H1 (cell line): ENCODE results near the gene NSG2. TPM values are rescaled to one million over a fixed set of nuclear protein-coding genes. Genes with fewer than 3 reads are reported as not detected.

Source experiments
- CTCF ChIA-PET: fragments of 300-600 bp; sonication (Branson Sonifier 250); formaldehyde crosslinking; loops from one replicate; lab custom pipeline; 2021; ENCODE audit not compliant: partially characterized antibody; lab: Charles Lee
- POLR2A ChIA-PET: fragments of 300-600 bp; sonication (Branson Sonifier 250); formaldehyde crosslinking; loops from one replicate; lab custom pipeline; 2021; ENCODE audit warnings: inconsistent platforms; ENCODE audit not compliant: partially characterized antibody; lab: Charles Lee
- DNase-seq, 2 experiments: peaks; one replicate each; pipeline versions ENCODE4 v3.0.0 to v3.0.0-alpha.2; 2010 to 2022; ENCODE audit warnings: low spot score in 2 of 2, low read depth in 1 of 2, mixed read lengths in 1 of 2
- FAIRE-seq: peaks from 2 replicates; lab custom pipeline; 2011; peaks lifted over from hg19 to GRCh38; lab: Jason Lieb, UNC
- H2AFZ ChIP-seq: 2 replicates; pipeline ENCODE4 v1.8.1; 2012; ENCODE audit warnings: low read length, inconsistent platforms
- H2AK5ac ChIP-seq: 2 replicates; pipeline ENCODE4 v1.6.1; 2013; ENCODE audit warnings: low read depth, low read length
- H2BK120ac ChIP-seq: replicated peaks from 2 replicates; pipeline ENCODE3; 2013; ENCODE audit warnings: low read depth, low read length, inconsistent platforms
- H2BK12ac ChIP-seq: 2 replicates; pipeline ENCODE4 v1.6.1; 2013; ENCODE audit warnings: low read depth, low read length
- H2BK15ac ChIP-seq: 2 replicates; pipeline ENCODE4 v1.6.1; 2013; ENCODE audit warnings: low read length
- H2BK20ac ChIP-seq: 2 replicates; pipeline ENCODE4 v1.6.1; 2013; ENCODE audit warnings: low read length
- H2BK5ac ChIP-seq: 2 replicates; pipeline ENCODE4 v1.6.1; 2013; ENCODE audit warnings: low read depth, low read length
- H3K14ac ChIP-seq: 2 replicates; pipeline ENCODE4 v1.6.1; 2013; ENCODE audit warnings: inconsistent platforms; ENCODE audit not compliant: insufficient read length
- H3K18ac ChIP-seq: 2 replicates; pipeline ENCODE4 v1.6.1; 2013; ENCODE audit warnings: low read length; ENCODE audit errors: extremely low read depth
- H3K23ac ChIP-seq: 2 replicates; pipeline ENCODE4 v1.6.1; 2013; ENCODE audit warnings: inconsistent platforms; ENCODE audit not compliant: insufficient read length
- H3K23me2 ChIP-seq: 2 replicates; pipeline ENCODE4 v1.6.1; 2013; ENCODE audit warnings: low read depth, low read length
- H3K27ac ChIP-seq: 2 replicates; pipeline ENCODE4 v1.6.1; 2011; ENCODE audit warnings: low read depth, low read length, inconsistent platforms
- H3K27me3 ChIP-seq, 4 experiments: replicated peaks in 1 of 4; 1 replicate in 1 of 4; 2 replicates in 3 of 4; pipeline versions ENCODE4 v1.6.1 to v1.8.1; 2011 to 2013; ENCODE audit warnings: low read length in 3 of 4, mild to moderate bottlenecking in 3 of 4, inconsistent platforms in 2 of 4, mixed read lengths in 2 of 4, moderate library complexity in 1 of 4; ENCODE audit not compliant: control insufficient read depth in 3 of 4, insufficient read depth in 3 of 4; ENCODE audit errors: extremely low read depth in 1 of 4
- H3K36me3 ChIP-seq, 4 experiments: 2 replicates each; pipeline versions ENCODE4 v1.6.1 to v1.8.1; 2011 to 2013; ENCODE audit warnings: mild to moderate bottlenecking in 4 of 4, low read length in 3 of 4, moderate library complexity in 2 of 4, control low read depth in 1 of 4, inconsistent platforms in 1 of 4; ENCODE audit not compliant: insufficient read depth in 4 of 4, control insufficient read depth in 2 of 4
- H3K4ac ChIP-seq: replicated peaks from 2 replicates; pipeline ENCODE3; 2013; ENCODE audit warnings: low read length, low read depth, mixed read lengths, inconsistent platforms; ENCODE audit not compliant: insufficient read length
- H3K4me1 ChIP-seq, 4 experiments: replicated peaks in 1 of 4; 1 replicate in 1 of 4; 2 replicates in 3 of 4; pipeline versions ENCODE4 v1.6.1 to v1.8.1; 2011 to 2013; ENCODE audit warnings: low read length in 3 of 4, inconsistent platforms in 2 of 4, mixed read lengths in 1 of 4; ENCODE audit not compliant: insufficient read depth in 4 of 4, control insufficient read depth in 3 of 4
- H3K4me2 ChIP-seq, 2 experiments: 2 replicates each; pipeline versions ENCODE4 v1.6.1 to v1.8.1; 2011 to 2013; ENCODE audit warnings: low read depth in 2 of 2, low read length in 2 of 2, control low read depth in 1 of 2, inconsistent platforms in 1 of 2, mild to moderate bottlenecking in 1 of 2; ENCODE audit not compliant: insufficient read depth in 1 of 2
- H3K4me3 ChIP-seq, 4 experiments: fragments of 200-600, 300-600 bp in 1 of 4; sonication (generic), shearing (Covaris generic), sonication (Bioruptor Twin) in 1 of 4; 2 replicates each; pipeline versions ENCODE4 v1.5.1 to v1.8.1; 2011 to 2016; ENCODE audit warnings: low read length in 4 of 4, low read depth in 3 of 4, control low read depth in 2 of 4, inconsistent platforms in 2 of 4, mild to moderate bottlenecking in 2 of 4, mixed read lengths in 1 of 4, moderate library complexity in 1 of 4; ENCODE audit not compliant: insufficient read depth in 2 of 4; ENCODE audit errors: extremely low read depth in 1 of 4
- H3K56ac ChIP-seq: replicated peaks from 2 replicates; pipeline ENCODE3; 2013; ENCODE audit warnings: low read depth, mild to moderate bottlenecking, mixed read lengths, low read length, inconsistent platforms; ENCODE audit not compliant: insufficient read length
- H3K79me1 ChIP-seq: 2 replicates; pipeline ENCODE4 v1.6.1; 2013; ENCODE audit warnings: low read depth, low read length, control low read depth
- H3K79me2 ChIP-seq, 2 experiments: 2 replicates each; pipeline versions ENCODE4 v1.6.1 to v1.8.1; 2012 to 2013; ENCODE audit warnings: low read length in 2 of 2, mild to moderate bottlenecking in 2 of 2, inconsistent platforms in 1 of 2; ENCODE audit not compliant: insufficient read depth in 2 of 2, control insufficient read depth in 1 of 2
- H3K9ac ChIP-seq, 4 experiments: replicated peaks in 1 of 4; 1 replicate in 1 of 4; 2 replicates in 3 of 4; pipeline versions ENCODE4 v1.6.1 to v1.8.1; 2011 to 2013; ENCODE audit warnings: low read depth in 3 of 4, low read length in 3 of 4, control low read depth in 2 of 4, mild to moderate bottlenecking in 2 of 4, moderate library complexity in 2 of 4, inconsistent platforms in 1 of 4; ENCODE audit errors: extremely low read depth in 1 of 4
- H3K9me3 ChIP-seq, 2 experiments: 2 replicates each; pipeline versions ENCODE4 v1.6.1 to v1.8.1; 2012 to 2013; ENCODE audit warnings: mild to moderate bottlenecking in 2 of 2, moderate library complexity in 2 of 2, control low read depth in 1 of 2, inconsistent platforms in 1 of 2, low read depth in 1 of 2, low read length in 1 of 2, mixed read lengths in 1 of 2; ENCODE audit not compliant: insufficient read depth in 2 of 2
- H4K20me1 ChIP-seq, 2 experiments: replicated peaks in 1 of 2; 2 replicates each; pipeline versions ENCODE3 to v1.8.1; 2011 to 2013; ENCODE audit warnings: inconsistent platforms in 2 of 2, low read length in 2 of 2, mild to moderate bottlenecking in 1 of 2; ENCODE audit not compliant: insufficient read depth in 2 of 2, control insufficient read depth in 1 of 2
- H4K5ac ChIP-seq: 2 replicates; pipeline ENCODE4 v1.6.1; 2013; ENCODE audit warnings: low read length, low read depth, mixed read lengths, inconsistent platforms; ENCODE audit not compliant: insufficient read length
- H4K8ac ChIP-seq: 2 replicates; pipeline ENCODE4 v1.8.0; 2013; ENCODE audit warnings: mild to moderate bottlenecking, moderate library complexity, low read length, inconsistent platforms; ENCODE audit not compliant: insufficient read depth; ENCODE audit errors: extremely low read depth
- H4K91ac ChIP-seq: replicated peaks from 2 replicates; pipeline ENCODE3; 2013; ENCODE audit warnings: low read length, mixed read lengths, inconsistent platforms; ENCODE audit not compliant: insufficient read length
- CEBPB ChIP-seq: IDR thresholded peaks from 2 replicates; pipeline ENCODE4 v1.6.1; 2012; ENCODE audit warnings: low read depth, low read length
- CHD2 ChIP-seq: IDR thresholded peaks from 2 replicates; pipeline ENCODE4 v1.6.1; 2012; ENCODE audit warnings: low read length, improper control_type of control experiment
- CREB1 ChIP-seq: IDR thresholded peaks from 2 replicates; pipeline ENCODE4 v1.6.1; 2012; ENCODE audit warnings: inconsistent platforms
- EGR1 ChIP-seq: IDR thresholded peaks from 2 replicates; pipeline ENCODE4 v1.6.1; 2011; ENCODE audit warnings: low read depth, low read length, borderline replicate concordance
- EZH2 ChIP-seq: fragments of 200-600 bp; sonication (generic); IDR thresholded peaks from 2 replicates; pipeline ENCODE4 v1.7.1; 2012; ENCODE audit warnings: low read depth, mild to moderate bottlenecking, moderate library complexity, low read length, inconsistent platforms; ENCODE audit not compliant: severe bottlenecking
- HDAC2 ChIP-seq, 2 experiments: fragments of 300-600 bp in 1 of 2; sonication (generic) in 1 of 2; IDR thresholded peaks; 2 replicates each; pipeline ENCODE4 v1.6.1; 2011 to 2012; ENCODE audit warnings: low read depth in 2 of 2, low read length in 2 of 2, mild to moderate bottlenecking in 2 of 2, moderate library complexity in 2 of 2, borderline replicate concordance in 1 of 2, inconsistent platforms in 1 of 2
- KDM5A ChIP-seq: fragments of 200-600 bp; IDR thresholded peaks from 2 replicates; pipeline ENCODE4 v1.7.1; 2012; ENCODE audit warnings: mild to moderate bottlenecking, low read length, inconsistent platforms, mixed read lengths
- POLR2A ChIP-seq, 2 experiments: IDR thresholded peaks; 1 replicate in 1 of 2; 2 replicates in 1 of 2; pipeline ENCODE4 v1.6.1; 2011; ENCODE audit warnings: low read depth in 2 of 2, low read length in 2 of 2, mild to moderate bottlenecking in 2 of 2; ENCODE audit errors: control extremely low read depth in 1 of 2
- SIRT6 ChIP-seq: IDR thresholded peaks from one replicate; pipeline ENCODE4 v1.7.1; 2012; ENCODE audit warnings: low read length, inconsistent platforms
- SP1 ChIP-seq: IDR thresholded peaks from 2 replicates; pipeline ENCODE4 v1.6.1; 2011; ENCODE audit warnings: low read depth, low read length
- TAF7 ChIP-seq: optimal IDR thresholded peaks from 2 replicates; pipeline ENCODE3; 2011; ENCODE audit warnings: low read depth, mild to moderate bottlenecking, inconsistent platforms, low read length, moderate library complexity, borderline replicate concordance
- TEAD4 ChIP-seq: IDR thresholded peaks from 2 replicates; pipeline ENCODE4 v1.6.1; 2012; ENCODE audit warnings: low read depth, low read length, inconsistent platforms, mixed read lengths
- WGBS, 2 experiments: shearing (Covaris generic) in 1 of 2; methylation state at CpG; one replicate each; pipeline versions ENCODE4 v1.1.6 to v1.1.7; 2013 to 2015; ENCODE audit warnings: low lambda C conversion rate in 2 of 2, mixed read lengths in 2 of 2, inconsistent platforms in 1 of 2, low coverage in 1 of 2, missing lambda C conversion rate in 1 of 2; ENCODE audit not compliant: insufficient replicate concordance in 2 of 2, insufficient coverage in 1 of 2, insufficient read length in 1 of 2; ENCODE audit errors: extremely low coverage in 1 of 2, missing lambda C conversion rate in 1 of 2; 5-methylcytosine and 5-hydroxymethylcytosine counted together
- polyA plus RNA-seq, 7 experiments: library from polyadenylated mRNA; depleted of rRNA in 3 of 7; stranded (reverse) in 5 of 7; unstranded in 2 of 7; fragments of >200 nt in 5 of 7; fragments of 200-250 nt in 2 of 7; gene quantifications; 1 replicate in 5 of 7; 2 replicates in 1 of 7; 4 replicates in 1 of 7; pipeline versions ENCODE4 v1.2.1 to v1.2.3, GENCODE V29; 2011 to 2013; ENCODE audit warnings: missing spikeins in 2 of 7, mixed read lengths in 2 of 7
- total RNA-seq: library from RNA; stranded (reverse); fragmentation: NEBNext Ultra II Directional; extraction: Animal tissue kit (Norgen Biotek cat#: 25700); gene quantifications from 2 replicates; pipeline ENCODE4 v1.2.1, GENCODE V29; 2021
- TF ChIP-seq, protein P1 (sequence below): IDR thresholded peaks from 2 replicates; pipeline ENCODE4 v1.6.1; 2012; ENCODE audit warnings: inconsistent platforms
- TF ChIP-seq, protein P2 (sequence below): IDR thresholded peaks from 2 replicates; pipeline ENCODE4 v1.6.1; 2011; ENCODE audit warnings: low read depth, mild to moderate bottlenecking, low read length; ENCODE audit not compliant: insufficient read depth

NSG2 gene
- total and polyA plus RNA-seq, 2 of the 8 experiments (the other 6 are each of a cell fraction or from before 2014, with no cell fraction given) = 0.56 to 0.78 TPM

DNA sequence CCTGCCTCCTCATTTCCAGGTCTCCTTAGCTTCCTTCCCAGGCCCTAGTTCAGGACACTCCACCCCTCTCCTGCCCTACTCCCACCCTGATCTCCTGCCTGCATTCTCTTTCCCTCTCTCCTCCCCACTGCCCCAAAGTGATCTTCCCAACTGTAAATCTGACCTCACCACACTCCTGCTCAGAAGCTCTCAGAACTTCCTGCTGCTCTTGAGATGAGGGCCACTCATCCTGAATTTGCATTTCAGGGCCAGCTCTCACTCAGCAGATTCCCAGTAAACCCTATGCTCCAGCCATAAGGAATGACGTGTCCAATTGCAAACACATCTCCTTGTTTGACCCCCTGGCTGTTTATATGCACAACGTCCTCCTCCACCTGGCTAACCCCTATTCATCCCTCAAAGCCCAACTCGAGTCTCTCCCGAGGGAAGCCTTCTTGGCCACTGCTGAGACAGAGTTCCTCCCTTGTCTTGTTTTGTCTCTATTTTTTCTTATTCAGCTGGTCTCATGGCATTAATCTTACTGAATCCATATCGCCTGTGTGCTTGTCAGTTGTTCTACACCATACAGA lies 95.0 kb downstream of the NSG2 start:
- Histone ChIP-seq H3K56ac (no peak overlapping the region), H3K36me3 (no peaks in the 10 kb centered on the region; a peak in 1 of 8 replicates), H2AFZ (no peak overlapping the region), H3K4me2 (no peak overlapping the region), H3K79me1 (no peaks in the 10 kb centered on the region), H3K79me2 (no peaks in the 10 kb centered on the region), H3K4me3 (no peak overlapping the region), H2BK120ac (no peak overlapping the region), H4K91ac (no peak overlapping the region), H3K27ac (no peak overlapping the region), H3K4me1 (no peaks in the 10 kb centered on the region), H2BK5ac (no peak overlapping the region), H2BK15ac (no peak overlapping the region), H4K20me1 (no peaks in the 10 kb centered on the region), H3K23me2 (no peaks in the 10 kb centered on the region; the same call in 1 of the 2 replicates), H4K8ac (no peak overlapping the region), H3K4ac (no peak overlapping the region), H4K5ac (no peak overlapping the region), H2BK12ac (no peak overlapping the region), H2BK20ac (no peak overlapping the region), H3K18ac (no peak overlapping the region), H3K9ac (no peak overlapping the region), H3K27me3 (no peaks in the 10 kb centered on the region), H3K14ac (no peak overlapping the region), H3K9me3 (no peaks in the 10 kb centered on the region), H3K23ac (no peak overlapping the region), H2AK5ac (no peak overlapping the region)
- CTCF ChIA-PET = interaction anchor here (1.3 to 2.0 kb wide), 2 partner anchors 15 to 21 kb away, joined by 3 to 4 read pairs; no protein-coding TSS in a partner anchor
- DNase-seq = no peak
- WGBS, 2 experiments = 84% methylated on average over 5 of the region's 5 CpGs; no CpG with 5 or more reads in 1 of the 2 experiments
- no peak for FAIRE-seq
- POLR2A ChIA-PET = no interaction called here
- TF ChIP-seq SIRT6 (no peak), KDM5A (no peak), CREB1 (no peak), CHD2 (no peak), POLR2A (IDR thresholded peaks at IDR 0.05; ENCODE audit: control extremely low read depth in 1 of 2, low read depth in 2 of 2, low read length in 2 of 2) (no peak), EGR1 (no peak), SP1 (no peak), HDAC2 (IDR thresholded peaks at IDR 0.05; ENCODE audit: borderline replicate concordance in 1 of 2, low read depth in 2 of 2, low read length in 2 of 2) (no peak), TAF7 (no peak), EZH2 (no peak), CEBPB (no peak), TEAD4 (no peak)
- TF ChIP-seq, protein P1, sequence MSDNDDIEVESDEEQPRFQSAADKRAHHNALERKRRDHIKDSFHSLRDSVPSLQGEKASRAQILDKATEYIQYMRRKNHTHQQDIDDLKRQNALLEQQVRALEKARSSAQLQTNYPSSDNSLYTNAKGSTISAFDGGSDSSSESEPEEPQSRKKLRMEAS = no peak
- TF ChIP-seq, protein P2, sequence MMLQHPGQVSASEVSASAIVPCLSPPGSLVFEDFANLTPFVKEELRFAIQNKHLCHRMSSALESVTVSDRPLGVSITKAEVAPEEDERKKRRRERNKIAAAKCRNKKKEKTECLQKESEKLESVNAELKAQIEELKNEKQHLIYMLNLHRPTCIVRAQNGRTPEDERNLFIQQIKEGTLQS = no peak
